Hepatocyte (in vitro differentiated cells): ENCODE results near the gene MYDGF.

ENCODE experiments used
- CTCF ChIP-seq: fragments of 200-600 bp; sonication (generic); IDR thresholded peaks from 2 replicates; pipeline ENCODE4 v1.5.1; 2016; ENCODE audit warnings: antibody characterized with exemption, mild to moderate bottlenecking; ENCODE audit not compliant: poor library complexity
- EZH2 ChIP-seq: fragments of 200-600 bp; sonication (generic); IDR thresholded peaks from 2 replicates; pipeline ENCODE4 v1.6.1; 2016; ENCODE audit warnings: antibody characterized with exemption, mild to moderate bottlenecking, borderline replicate concordance

- TF ChIP-seq CTCF (no peak), EZH2 (no peak)
These were observed 3.1 kb upstream of the MYDGF start for GRCh38 chr19:4673216-4673615.
